Heart right ventricle (tissue), 16 donors: Measurements from ENCODE around the gene SMURF1. TPM values are rescaled to one million over a fixed set of nuclear protein-coding genes. Genes with fewer than 3 reads are reported as not detected.

Source experiments
- ATAC-seq, 8 donors: fragments of 200-7000 bp; cut with Tn5 transposase; one replicate each; pipeline ENCODE4 v1.9.1; 2020; ENCODE audit warnings: mild to moderate bottlenecking in 8 of 8, moderate library complexity in 8 of 8, moderate number of reproducible peaks in 1 of 8
- DNase-seq, 2 donors: peaks; one replicate each; pipeline ENCODE4 v3.0.0-alpha.2; 2020
- H3K27ac ChIP-seq, 10 donors: fragments of 200-600 bp; sonication (generic) in 2 of 10; one replicate each; pipeline versions ENCODE4 v1.5.0 to v1.8.0; 2020 to 2022; ENCODE audit warnings: mild to moderate bottlenecking in 3 of 10
- H3K27me3 ChIP-seq, 7 donors: fragments of 200-600 bp; one replicate each; pipeline ENCODE4 v1.8.0; 2021 to 2022; ENCODE audit warnings: mild to moderate bottlenecking in 2 of 7
- H3K36me3 ChIP-seq, 9 donors: fragments of 200-600 bp; sonication (generic) in 1 of 9; one replicate each; pipeline versions ENCODE4 v1.5.0 to v1.8.0; 2020 to 2022; ENCODE audit warnings: mild to moderate bottlenecking in 2 of 9
- H3K4me1 ChIP-seq, 9 donors: fragments of 200-600 bp; sonication (generic) in 1 of 9; one replicate each; pipeline versions ENCODE4 v1.5.0 to v1.8.0; 2020 to 2022; ENCODE audit warnings: mild to moderate bottlenecking in 4 of 9
- H3K4me3 ChIP-seq, 10 donors: fragments of 200-600 bp; sonication (generic) in 2 of 10; one replicate each; pipeline versions ENCODE4 v1.5.0 to v1.8.0; 2020 to 2022; ENCODE audit warnings: mild to moderate bottlenecking in 7 of 10, moderate library complexity in 2 of 10
- H3K9me3 ChIP-seq, 11 donors: fragments of 200-600 bp in 10 of 11; sonication (generic) in 2 of 11; one replicate each; pipeline versions ENCODE4 v1.5.0 to v1.8.0; 2013 to 2022; ENCODE audit warnings: mild to moderate bottlenecking in 2 of 11, control low read depth in 1 of 11, moderate library complexity in 1 of 11
- WGBS, 2 donors: extraction: QIAGEN DNeasy Blood & Tissue Kit; methylation state at CpG; one replicate each; pipeline ENCODE4 v1.1.7; 2013; ENCODE audit warnings: inconsistent platforms in 1 of 2; 5-methylcytosine and 5-hydroxymethylcytosine counted together
- intact Hi-C, 10 donors: fragments of 100-400 bp; cut with DNase I; formaldehyde crosslinking; loops; one replicate each; pipeline versions ENCODE4 v1.11.1 to v1.14.2; 2022
- polyA plus RNA-seq, 2 donors: library from polyadenylated mRNA; stranded (reverse); fragments of 200-250 nt; gene quantifications; one replicate each; pipeline ENCODE4 v1.2.3, GENCODE V29; 2013
- total RNA-seq, 10 donors: library from RNA; stranded (reverse); fragmentation: NEBNext Ultra II Directional in 3 of 10; extraction: Animal tissue kit (Norgen Biotek cat#: 25700) in 3 of 10; gene quantifications; one replicate each; pipeline versions ENCODE4 v1.2.1 to v1.2.4, GENCODE V29; 2021 to 2023
- TF ChIP-seq, protein P1 (sequence below), 9 donors: fragments of 200-600 bp; sonication (generic) in 2 of 9; IDR thresholded peaks; one replicate each; pipeline versions ENCODE4 v1.5.0 to v1.8.0; 2021 to 2022; ENCODE audit warnings: antibody characterized with exemption in 9 of 9, mild to moderate bottlenecking in 5 of 9, moderate library complexity in 1 of 9
- donor health status: Arrhythmogenic right ventricular cardiomyopathy.
- donor health status: ischemic (EF 13 %, LVEDD 7.1; RV severe dilation, severe dysfunction).
- donor health status: healthy with polysubstance abuse.
- donor health status: DM: no; HTN: yes; CAD: no.
- donor health status: DM: no; HTN: no; CAD: no.
- donor health status: ischemic (EF 25% LVEDD 6.9; RV normal size, moderate dysfunction).
- donor health status: ischemic (EF 25% LVEDD 5.7; RV mildly dilated, moderate dysfunction).
- donor health status: healthy.
- donor health status: DM: yes; HTN: yes; CAD: no.
- donor health status: Ischemic cardiomyopathy.
- donor health status: ischemic (EF 35%, LVEDD 5.7; RV mildly dilated, moderate dysfunction).
- donor health status: nonischemic (EF 11% LVEDD 7.7; RV severe dilation, severe dysfunction).
- donor health status: DM: yes; HTN: yes; CAD: no.
- donor health status: PGD.
- donor health status: ischemic (EF 29% LVEDD 5.4; RV normal size, mild dysfunction).
- donor health status: nonischemic (EF 23%, LVEDD 6.1; RV moderate dilation, normal function).

The SMURF1 gene
- total and polyA plus RNA-seq, 12 donors: 4.2 to 14.7 (median 10.8) TPM

DNA sequence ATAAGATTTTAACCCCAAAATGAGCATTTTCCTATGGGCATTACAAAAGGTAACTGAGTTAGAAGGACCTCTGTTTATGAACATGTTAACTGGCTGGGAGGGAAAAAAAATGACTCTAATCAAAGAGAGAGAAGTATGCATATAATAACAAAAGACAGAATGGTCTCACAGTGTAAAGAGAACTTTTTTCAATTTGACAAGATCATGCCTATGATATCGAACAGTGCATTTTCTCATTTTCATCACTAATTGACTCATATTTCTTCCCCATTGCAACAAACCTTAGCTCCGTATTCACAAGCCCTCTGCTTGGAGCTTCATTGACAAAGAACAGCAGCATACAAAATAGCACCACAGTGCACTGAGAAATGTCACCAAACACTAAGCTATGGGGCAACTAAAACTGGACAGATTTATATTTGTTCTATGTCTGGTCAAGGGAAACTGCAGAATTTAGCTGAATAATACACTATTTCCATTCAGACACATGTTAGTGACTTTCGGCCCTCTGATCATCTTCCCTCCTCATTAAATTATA, 45.6 kb downstream of the SMURF1 start:
- ATAC-seq: no peak
- Histone ChIP-seq H3K4me3 (no peak overlapping the region), H3K36me3 (no peaks in the 10 kb centered on the region), H3K27ac (peak overlapping the region in 1 of 10 donors; percentile 27), H3K9me3 (peaks cover 0 to 24% (median 5%) of the 10 kb centered on the region in 11 donors), H3K27me3 (no peaks in the 10 kb centered on the region), H3K4me1 (peaks cover 0 to 42% (median 19%) of the 10 kb centered on the region in 9 donors)
- 86 to 93% methylated on average over 3 of the region's 3 CpGs for WGBS, 2 donors
- intact Hi-C loops: loop anchor here in 1 of 10 donors (5.0 kb wide), 1 partner anchor 44 kb away; the partner anchor contains the start of gene SMURF1
- DNase-seq: no peak
- TF ChIP-seq, protein P1, sequence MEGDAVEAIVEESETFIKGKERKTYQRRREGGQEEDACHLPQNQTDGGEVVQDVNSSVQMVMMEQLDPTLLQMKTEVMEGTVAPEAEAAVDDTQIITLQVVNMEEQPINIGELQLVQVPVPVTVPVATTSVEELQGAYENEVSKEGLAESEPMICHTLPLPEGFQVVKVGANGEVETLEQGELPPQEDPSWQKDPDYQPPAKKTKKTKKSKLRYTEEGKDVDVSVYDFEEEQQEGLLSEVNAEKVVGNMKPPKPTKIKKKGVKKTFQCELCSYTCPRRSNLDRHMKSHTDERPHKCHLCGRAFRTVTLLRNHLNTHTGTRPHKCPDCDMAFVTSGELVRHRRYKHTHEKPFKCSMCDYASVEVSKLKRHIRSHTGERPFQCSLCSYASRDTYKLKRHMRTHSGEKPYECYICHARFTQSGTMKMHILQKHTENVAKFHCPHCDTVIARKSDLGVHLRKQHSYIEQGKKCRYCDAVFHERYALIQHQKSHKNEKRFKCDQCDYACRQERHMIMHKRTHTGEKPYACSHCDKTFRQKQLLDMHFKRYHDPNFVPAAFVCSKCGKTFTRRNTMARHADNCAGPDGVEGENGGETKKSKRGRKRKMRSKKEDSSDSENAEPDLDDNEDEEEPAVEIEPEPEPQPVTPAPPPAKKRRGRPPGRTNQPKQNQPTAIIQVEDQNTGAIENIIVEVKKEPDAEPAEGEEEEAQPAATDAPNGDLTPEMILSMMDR (IDR thresholded peaks at IDR 0.05): no peak

DNA sequence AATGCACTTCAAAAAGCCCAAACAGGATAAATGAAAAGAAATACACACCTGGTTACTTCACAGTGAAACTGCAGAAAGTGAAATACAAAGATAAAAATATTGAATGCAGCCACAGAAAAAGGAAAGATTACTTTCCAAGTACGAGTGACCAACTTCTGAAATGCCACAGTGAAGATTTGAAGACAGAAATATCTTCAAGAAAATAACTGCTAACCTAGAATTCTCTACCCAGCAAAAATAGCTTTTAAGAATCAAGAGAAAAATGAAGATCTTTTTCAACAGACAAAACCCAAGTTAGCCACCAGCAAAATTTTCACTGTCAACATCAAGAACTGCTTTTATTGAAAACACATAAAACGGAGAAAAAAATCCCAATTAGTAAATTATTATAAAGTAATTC, 46.2 kb downstream of the SMURF1 start:
- Histone ChIP-seq H3K4me1 (peaks cover 0 to 42% (median 19%) of the 10 kb centered on the region in 9 donors), H3K4me3 (no peak overlapping the region), H3K36me3 (no peaks in the 10 kb centered on the region), H3K9me3 (peaks cover 0 to 24% (median 5%) of the 10 kb centered on the region in 11 donors), H3K27me3 (no peaks in the 10 kb centered on the region), H3K27ac (no peak overlapping the region)
- intact Hi-C loops: loop anchor here in 1 of 10 donors (5.0 kb wide), 1 partner anchor 45 kb away; the partner anchor contains the start of gene SMURF1
- ATAC-seq (no peak), DNase-seq (no peak)
- TF ChIP-seq, protein P1 (IDR thresholded peaks at IDR 0.05): no peak
- WGBS, 2 donors: 95 to 98% methylated on average over 2 of the region's 2 CpGs

DNA sequence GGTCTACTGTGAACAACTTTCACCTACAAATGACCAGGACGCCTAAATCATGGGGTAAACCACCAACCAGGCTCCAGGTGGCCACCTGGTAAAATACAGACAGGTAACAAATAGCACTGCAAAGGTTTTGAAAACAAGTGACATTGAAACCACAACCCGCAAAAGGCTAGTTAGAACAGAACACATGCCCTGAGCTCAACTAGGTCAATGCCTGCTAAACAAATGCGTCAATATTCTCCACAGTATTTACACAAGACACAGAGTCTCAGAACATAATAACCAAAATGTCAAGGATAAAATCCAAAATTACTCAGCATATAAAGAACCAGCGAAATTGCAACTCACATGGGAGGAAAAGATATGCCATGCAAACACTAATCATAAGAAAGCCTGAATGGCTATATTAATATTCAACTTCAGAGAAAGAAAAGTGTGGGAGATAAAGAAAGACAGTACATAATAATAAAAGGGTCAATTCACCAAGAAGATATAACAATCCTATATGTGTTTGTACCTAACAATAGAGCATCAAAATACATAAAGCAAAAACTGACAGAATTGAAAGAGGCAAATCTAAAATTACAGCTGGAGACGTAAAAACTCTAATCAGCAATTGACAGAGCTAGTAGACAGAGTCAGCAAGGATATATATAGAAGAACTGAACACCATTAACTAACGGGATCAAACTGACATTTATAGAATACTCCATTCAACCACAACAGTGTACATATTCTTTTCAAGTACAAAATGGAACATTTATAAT, 47.6 kb downstream of the SMURF1 start:
- ATAC-seq (peak in 6 of 8 donors; percentile 40 to 79 (median 72)), DNase-seq (no peak)
- Histone ChIP-seq H3K4me1 (peaks cover 0 to 48% (median 19%) of the 10 kb centered on the region in 9 donors), H3K27me3 (no peaks in the 10 kb centered on the region), H3K27ac (peak overlapping the region in 7 of 10 donors; percentile 9 to 63 (median 33)), H3K4me3 (no peak overlapping the region), H3K9me3 (peaks cover 0 to 24% (median 5%) of the 10 kb centered on the region in 11 donors), H3K36me3 (no peaks in the 10 kb centered on the region)
- TF ChIP-seq, protein P1 (IDR thresholded peaks at IDR 0.05): no peak
- intact Hi-C loops: loop anchor here in 1 of 10 donors (5.0 kb wide), 1 partner anchor 46 kb away; the partner anchor contains the start of gene SMURF1
- WGBS, 2 donors: 66 to 67% methylated on average over 6 of the region's 6 CpGs

DNA sequence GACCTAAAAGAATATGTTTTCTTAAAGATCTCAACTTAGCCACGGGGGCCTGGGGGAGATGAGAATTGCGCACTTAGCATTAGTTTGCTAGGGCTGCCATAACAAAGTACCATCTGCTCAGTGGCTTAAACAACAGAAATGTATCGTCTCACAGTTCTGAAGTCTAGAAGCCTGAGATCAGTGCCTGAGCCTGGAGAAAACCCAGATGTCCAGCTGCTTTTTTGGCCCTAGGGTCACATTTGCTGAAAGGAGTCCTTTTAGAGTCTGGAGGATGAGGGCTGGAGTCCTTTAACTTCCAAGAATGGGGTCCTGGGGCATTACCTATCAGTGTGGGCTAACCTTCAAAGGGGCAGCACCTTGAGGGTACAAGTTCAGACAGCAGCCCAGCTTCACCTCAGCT, 48.2 kb downstream of the SMURF1 start:
- intact Hi-C loops: loop anchor here in 1 of 10 donors (5.0 kb wide), 1 partner anchor 47 kb away; the partner anchor contains the start of gene SMURF1

More for the DNA sequence above, 48.2 kb downstream of the SMURF1 start:
- peak in 1 of 2 donors; percentile 32 for DNase-seq
- no peaks in the 10 kb centered on the region for H3K36me3 ChIP-seq
- peaks cover 0 to 24% (median 5%) of the 10 kb centered on the region in 11 donors for H3K9me3 ChIP-seq
- peak; percentile 48 to 76 (median 54) for ATAC-seq
- TF ChIP-seq, protein P1 (IDR thresholded peaks at IDR 0.05): no peak
- 54 to 57% methylated on average over 3 of the region's 3 CpGs for WGBS, 2 donors
- H3K27me3 ChIP-seq: no peaks in the 10 kb centered on the region
- no peak overlapping the region for H3K4me3 ChIP-seq
- H3K27ac ChIP-seq: peak overlapping the region in 6 of 10 donors; percentile 9 to 63 (median 38)
- peaks cover 0 to 48% (median 19%) of the 10 kb centered on the region in 9 donors for H3K4me1 ChIP-seq
